Ovary (tissue), 3 donors: Measurements from ENCODE around the gene GOT1.

Experiments
- EP300 ChIP-seq: sonication (generic); formaldehyde crosslinking; IDR thresholded peaks from one replicate; pipeline ENCODE4 v1.6.1; 2017; ENCODE audit warnings: antibody characterized with exemption
- POLR2A ChIP-seq: fragments of 450-650 bp; IDR thresholded peaks from one replicate; pipeline ENCODE4 v1.6.1; 2017; ENCODE audit warnings: antibody characterized with exemption, mild to moderate bottlenecking, moderate library complexity
- TF ChIP-seq, protein P1 (sequence below), 3 donors: fragments of 450-650 bp in 2 of 3; fragments of 200-600 bp in 1 of 3; IDR thresholded peaks; one replicate each; pipeline versions ENCODE4 v1.5.1 to v1.8.0; 2016 to 2022; ENCODE audit warnings: antibody characterized with exemption in 3 of 3, mild to moderate bottlenecking in 1 of 3
- donor health status: DM: no; HTN: no; CAD: no.

DNA sequence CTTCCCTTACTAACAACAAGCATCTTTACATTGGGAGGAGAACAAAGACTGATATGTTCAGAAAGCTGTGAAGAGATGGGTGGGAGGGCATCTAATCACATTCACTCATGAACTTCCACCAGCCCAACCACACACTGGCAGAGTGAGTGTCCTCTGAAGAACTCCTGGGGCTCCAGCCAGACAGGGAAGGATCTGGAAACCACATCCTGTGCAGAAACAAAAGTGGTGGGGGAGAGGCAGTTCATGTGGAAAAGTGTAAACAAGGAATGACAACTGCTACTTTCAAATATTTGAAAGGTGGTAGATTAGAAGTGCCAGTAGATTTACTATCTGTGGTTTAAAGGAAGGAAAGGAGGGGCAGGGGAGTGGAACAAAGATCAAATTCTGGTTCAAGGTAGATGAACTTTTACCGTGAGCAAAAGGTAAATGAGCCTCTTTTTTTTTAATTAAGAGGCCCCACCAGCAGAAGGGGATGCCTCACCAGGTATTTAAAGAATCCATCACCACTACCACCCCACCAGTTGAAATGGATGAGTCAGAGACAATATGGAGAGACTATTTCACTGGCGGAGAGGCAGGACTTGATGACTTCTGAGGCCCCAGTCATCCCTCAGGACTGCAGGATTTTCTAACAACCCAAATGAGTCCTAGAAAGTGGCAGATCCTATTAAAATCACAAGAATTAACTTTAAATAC lies 34.5 kb downstream of the GOT1 start:
- TF ChIP-seq, protein P1, sequence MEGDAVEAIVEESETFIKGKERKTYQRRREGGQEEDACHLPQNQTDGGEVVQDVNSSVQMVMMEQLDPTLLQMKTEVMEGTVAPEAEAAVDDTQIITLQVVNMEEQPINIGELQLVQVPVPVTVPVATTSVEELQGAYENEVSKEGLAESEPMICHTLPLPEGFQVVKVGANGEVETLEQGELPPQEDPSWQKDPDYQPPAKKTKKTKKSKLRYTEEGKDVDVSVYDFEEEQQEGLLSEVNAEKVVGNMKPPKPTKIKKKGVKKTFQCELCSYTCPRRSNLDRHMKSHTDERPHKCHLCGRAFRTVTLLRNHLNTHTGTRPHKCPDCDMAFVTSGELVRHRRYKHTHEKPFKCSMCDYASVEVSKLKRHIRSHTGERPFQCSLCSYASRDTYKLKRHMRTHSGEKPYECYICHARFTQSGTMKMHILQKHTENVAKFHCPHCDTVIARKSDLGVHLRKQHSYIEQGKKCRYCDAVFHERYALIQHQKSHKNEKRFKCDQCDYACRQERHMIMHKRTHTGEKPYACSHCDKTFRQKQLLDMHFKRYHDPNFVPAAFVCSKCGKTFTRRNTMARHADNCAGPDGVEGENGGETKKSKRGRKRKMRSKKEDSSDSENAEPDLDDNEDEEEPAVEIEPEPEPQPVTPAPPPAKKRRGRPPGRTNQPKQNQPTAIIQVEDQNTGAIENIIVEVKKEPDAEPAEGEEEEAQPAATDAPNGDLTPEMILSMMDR (IDR thresholded peaks at IDR 0.05): no peak
- no peak for TF ChIP-seq EP300
- TF ChIP-seq POLR2A: no peak
